Neural cell (in vitro differentiated cells): ENCODE results near the gene PPP2R5B. TPM values are rescaled to one million over a fixed set of nuclear protein-coding genes. Genes with fewer than 3 reads are reported as not detected.

Source experiments
- H2AFZ ChIP-seq: fragments of 200-600, 300-800 bp; sonication (generic), shearing (Covaris generic); 2 replicates; pipeline ENCODE4 v1.6.0; 2014; ENCODE audit warnings: low read depth, mild to moderate bottlenecking, antibody characterized with exemption, low read length, moderate library complexity
- H3F3A ChIP-seq: fragments of 200-600 bp; shearing (Covaris generic); 2 replicates; pipeline ENCODE4 v1.6.1; 2016; ENCODE audit warnings: mild to moderate bottlenecking, moderate library complexity, mixed read lengths, antibody characterized with exemption, low read length; ENCODE audit not compliant: insufficient read depth, poor library complexity, severe bottlenecking
- H3K27ac ChIP-seq: fragments of 200-600, 300-800 bp; sonication (generic), shearing (Covaris generic); 2 replicates; pipeline ENCODE4 v1.5.1; 2014; ENCODE audit warnings: mild to moderate bottlenecking, low read length, moderate library complexity
- H3K27me3 ChIP-seq: fragments of 300-800, 200-600 bp; sonication (generic), shearing (Covaris generic); 2 replicates; pipeline ENCODE4 v1.6.0; 2014; ENCODE audit warnings: mild to moderate bottlenecking, low read depth, low read length, moderate library complexity; ENCODE audit not compliant: insufficient read depth
- H3K36me3 ChIP-seq: fragments of 300-800, 200-600 bp; sonication (generic), shearing (Covaris generic); 2 replicates; pipeline ENCODE4 v1.5.1; 2014; ENCODE audit warnings: mild to moderate bottlenecking, antibody characterized with exemption, low read length, moderate library complexity; ENCODE audit not compliant: insufficient read depth
- H3K4me2 ChIP-seq: fragments of 300-800, 200-600 bp; sonication (generic), shearing (Covaris generic); 2 replicates; pipeline ENCODE4 v1.6.0; 2014; ENCODE audit warnings: mild to moderate bottlenecking, low read length
- H3K4me3 ChIP-seq: fragments of 300-800, 200-600 bp; sonication (generic), shearing (Covaris generic); 2 replicates; pipeline ENCODE4 v1.5.1; 2014; ENCODE audit warnings: mild to moderate bottlenecking, low read length, moderate library complexity
- H3K79me2 ChIP-seq: fragments of 200-600 bp; shearing (Covaris generic); replicated peaks from 2 replicates; pipeline ENCODE4 v1.6.0; 2014; ENCODE audit warnings: mild to moderate bottlenecking, low read length, moderate library complexity; ENCODE audit not compliant: insufficient read depth
- H3K9ac ChIP-seq: fragments of 300-800, 200-600 bp; sonication (generic), shearing (Covaris generic); 2 replicates; pipeline ENCODE4 v1.6.1; 2016; ENCODE audit warnings: mild to moderate bottlenecking, low read length, mixed read lengths
- H3K9me2 ChIP-seq: fragments of 200-600 bp; shearing (Covaris generic); 2 replicates; pipeline ENCODE4 v1.6.1; 2016; ENCODE audit warnings: mild to moderate bottlenecking, low read length, mixed read lengths; ENCODE audit not compliant: insufficient read depth
- H3K9me3 ChIP-seq: fragments of 200-600, 300-800 bp; sonication (generic), shearing (Covaris generic); 2 replicates; pipeline ENCODE4 v1.6.1; 2016; ENCODE audit warnings: mild to moderate bottlenecking, mixed run types, low read length, moderate library complexity, mixed read lengths
- H4K20me1 ChIP-seq: fragments of 200-600 bp; shearing (Covaris generic); 2 replicates; pipeline ENCODE4 v1.6.1; 2016; ENCODE audit warnings: mild to moderate bottlenecking, mixed run types; ENCODE audit not compliant: insufficient read depth
- CTCF ChIP-seq: fragments of 450-650 bp; IDR thresholded peaks from 2 replicates; pipeline ENCODE4 v1.5.1; 2014; ENCODE audit warnings: antibody characterized with exemption, mild to moderate bottlenecking, moderate library complexity; ENCODE audit not compliant: poor library complexity, severe bottlenecking
- EP300 ChIP-seq: fragments of 450-650 bp; conservative IDR thresholded peaks from 2 replicates; pipeline ENCODE4 v1.6.1; 2014; ENCODE audit warnings: antibody characterized with exemption, mild to moderate bottlenecking, moderate library complexity; ENCODE audit not compliant: poor library complexity, severe bottlenecking
- EZH2 ChIP-seq: fragments of 200-600, 300-800 bp; shearing (Covaris generic), sonication (generic); IDR thresholded peaks from 2 replicates; pipeline ENCODE4 v1.6.1; 2014; ENCODE audit warnings: antibody characterized with exemption, low read length, borderline replicate concordance, mild to moderate bottlenecking; ENCODE audit not compliant: insufficient read depth, poor library complexity, severe bottlenecking
- MXI1 ChIP-seq: fragments of 450-650 bp; conservative IDR thresholded peaks from 2 replicates; pipeline ENCODE4 v1.6.1; 2014; ENCODE audit warnings: antibody characterized with exemption, mild to moderate bottlenecking; ENCODE audit not compliant: poor library complexity, severe bottlenecking
- POLR2AphosphoS5 ChIP-seq: IDR thresholded peaks from 2 replicates; pipeline ENCODE4 v1.6.1; 2012
- RAD21 ChIP-seq: fragments of 450-650 bp; conservative IDR thresholded peaks from 2 replicates; pipeline ENCODE4 v1.6.1; 2014; ENCODE audit warnings: antibody characterized with exemption, mild to moderate bottlenecking, moderate library complexity
- SMC3 ChIP-seq: fragments of 450-650 bp; conservative IDR thresholded peaks from 2 replicates; pipeline ENCODE4 v1.6.1; 2014; ENCODE audit warnings: antibody characterized with exemption, mild to moderate bottlenecking, moderate library complexity; ENCODE audit not compliant: poor library complexity
- TAF1 ChIP-seq: IDR thresholded peaks from 2 replicates; pipeline ENCODE4 v1.6.1; 2012; ENCODE audit warnings: low read depth
- polyA plus RNA-seq: library from polyadenylated mRNA; depleted of rRNA; stranded (reverse); fragments of >200 nt; gene quantifications from 2 replicates; pipeline ENCODE4 v1.2.3, GENCODE V29; 2014
- TF ChIP-seq, protein P1 (sequence below): IDR thresholded peaks from 2 replicates; pipeline ENCODE4 v1.6.1; 2012; ENCODE audit warnings: borderline replicate concordance

The PPP2R5B gene
- polyA plus RNA-seq, 1 donor from 2014 or later = 76.1 TPM

- Histone ChIP-seq H2AFZ (no peak overlapping the region), H3K4me2 (no peak overlapping the region), H3K79me2 (no peaks in the 10 kb centered on the region), H3K36me3 (no peaks in the 10 kb centered on the region), H3K9ac (no peak overlapping the region), H3K27me3 (no peaks in the 10 kb centered on the region), H3K9me3 (no peaks in the 10 kb centered on the region), H3K27ac (no peak overlapping the region), H4K20me1 (no peaks in the 10 kb centered on the region), H3K4me3 (no peak overlapping the region), H3K9me2 (no peaks in the 10 kb centered on the region), H3F3A (no peaks in the 10 kb centered on the region)
- no peak for TF ChIP-seq EP300
- TF ChIP-seq RAD21 = no peak
- TF ChIP-seq MXI1 = no peak
- no peak for TF ChIP-seq SMC3
- no peak for TF ChIP-seq TAF1
- no peak for TF ChIP-seq POLR2AphosphoS5
- TF ChIP-seq CTCF = no peak
- TF ChIP-seq EZH2 = no peak
- TF ChIP-seq, protein P1, sequence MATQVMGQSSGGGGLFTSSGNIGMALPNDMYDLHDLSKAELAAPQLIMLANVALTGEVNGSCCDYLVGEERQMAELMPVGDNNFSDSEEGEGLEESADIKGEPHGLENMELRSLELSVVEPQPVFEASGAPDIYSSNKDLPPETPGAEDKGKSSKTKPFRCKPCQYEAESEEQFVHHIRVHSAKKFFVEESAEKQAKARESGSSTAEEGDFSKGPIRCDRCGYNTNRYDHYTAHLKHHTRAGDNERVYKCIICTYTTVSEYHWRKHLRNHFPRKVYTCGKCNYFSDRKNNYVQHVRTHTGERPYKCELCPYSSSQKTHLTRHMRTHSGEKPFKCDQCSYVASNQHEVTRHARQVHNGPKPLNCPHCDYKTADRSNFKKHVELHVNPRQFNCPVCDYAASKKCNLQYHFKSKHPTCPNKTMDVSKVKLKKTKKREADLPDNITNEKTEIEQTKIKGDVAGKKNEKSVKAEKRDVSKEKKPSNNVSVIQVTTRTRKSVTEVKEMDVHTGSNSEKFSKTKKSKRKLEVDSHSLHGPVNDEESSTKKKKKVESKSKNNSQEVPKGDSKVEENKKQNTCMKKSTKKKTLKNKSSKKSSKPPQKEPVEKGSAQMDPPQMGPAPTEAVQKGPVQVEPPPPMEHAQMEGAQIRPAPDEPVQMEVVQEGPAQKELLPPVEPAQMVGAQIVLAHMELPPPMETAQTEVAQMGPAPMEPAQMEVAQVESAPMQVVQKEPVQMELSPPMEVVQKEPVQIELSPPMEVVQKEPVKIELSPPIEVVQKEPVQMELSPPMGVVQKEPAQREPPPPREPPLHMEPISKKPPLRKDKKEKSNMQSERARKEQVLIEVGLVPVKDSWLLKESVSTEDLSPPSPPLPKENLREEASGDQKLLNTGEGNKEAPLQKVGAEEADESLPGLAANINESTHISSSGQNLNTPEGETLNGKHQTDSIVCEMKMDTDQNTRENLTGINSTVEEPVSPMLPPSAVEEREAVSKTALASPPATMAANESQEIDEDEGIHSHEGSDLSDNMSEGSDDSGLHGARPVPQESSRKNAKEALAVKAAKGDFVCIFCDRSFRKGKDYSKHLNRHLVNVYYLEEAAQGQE = no peak
Measured at GRCh38 chr11:64894812-64895452, 29.6 kb upstream of the PPP2R5B start.

DNA sequence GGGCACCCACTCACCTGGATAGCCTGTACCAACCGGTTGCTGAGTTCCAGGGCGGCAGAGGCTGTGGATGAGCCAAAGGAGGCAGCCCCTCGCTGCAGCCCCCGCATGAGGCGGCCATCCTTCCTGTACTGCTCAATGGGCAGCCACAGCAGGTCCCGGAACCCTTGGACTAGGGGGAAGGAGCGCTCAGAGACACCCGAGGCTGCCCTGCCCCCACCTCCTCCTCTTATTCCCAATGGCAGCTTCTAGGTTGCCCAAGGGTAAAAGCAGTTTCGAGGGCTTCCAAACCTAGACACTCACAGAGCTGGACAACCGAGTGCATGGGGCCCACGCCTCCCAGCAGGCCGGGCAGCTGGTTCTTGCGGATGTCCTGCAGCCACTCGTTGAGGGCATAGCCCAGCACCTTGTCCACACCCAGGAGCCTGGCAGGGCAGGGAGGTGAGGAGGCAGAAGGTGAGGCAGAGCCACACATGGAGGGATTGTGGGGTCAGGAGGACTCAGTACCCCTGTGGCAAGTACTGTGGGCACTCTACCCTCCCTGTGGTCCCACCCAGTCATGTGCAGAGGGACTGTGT is 28.0 kb upstream of the PPP2R5B start:
- H3K27me3 ChIP-seq = no peaks in the 10 kb centered on the region
- no peaks in the 10 kb centered on the region for H3K9me3 ChIP-seq
- TF ChIP-seq MXI1 (no peak), EP300 (no peak), EZH2 (no peak), RAD21 (no peak)
- no peaks in the 10 kb centered on the region for H3K79me2 ChIP-seq
- no peak overlapping the region for H3K27ac ChIP-seq
- H3K9ac ChIP-seq = no peak overlapping the region
- no peak overlapping the region for H2AFZ ChIP-seq
- no peaks in the 10 kb centered on the region for H4K20me1 ChIP-seq
- no peak overlapping the region for H3K4me3 ChIP-seq
- H3K4me2 ChIP-seq = no peak overlapping the region
- H3K9me2 ChIP-seq = no peaks in the 10 kb centered on the region
- H3F3A ChIP-seq = no peaks in the 10 kb centered on the region
- H3K36me3 ChIP-seq = no peaks in the 10 kb centered on the region
